ENCODE measurements around the gene ZNF473. TPM values are rescaled to one million over a fixed set of nuclear protein-coding genes. Genes with fewer than 3 reads are reported as not detected.

ZNF473 gene
- total RNA-seq, 1 experiment from 2014 or later = 14.0 TPM

DNA sequence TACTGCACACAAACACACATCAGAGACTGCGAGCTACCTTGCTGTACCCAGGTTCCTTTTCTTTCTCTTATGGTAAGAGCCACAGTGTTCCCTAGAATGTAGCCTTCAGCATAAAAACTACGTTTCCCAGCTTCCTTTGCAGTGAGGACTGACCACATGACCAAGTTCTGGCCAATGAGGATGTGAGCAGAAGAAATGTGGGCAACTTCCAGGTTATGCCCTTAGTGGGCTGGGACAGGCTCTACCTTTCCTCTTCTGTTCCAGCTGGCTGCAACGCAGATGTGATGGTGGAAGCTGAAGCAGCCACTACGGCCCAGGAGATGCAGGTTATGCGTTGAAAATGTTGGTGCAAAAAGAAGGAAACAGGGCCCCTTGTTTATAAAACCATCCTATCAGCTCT lies 28.1 kb upstream of the ZNF473 start:
- peaks cover 73% of the 10 kb centered on the region for H3K36me3 ChIP-seq
- H3K27me3 ChIP-seq (replicated peaks) = no peaks in the 10 kb centered on the region
- no peak for DNase-seq (ENCODE audit: low read depth in 1 of 2, low spot score in 2 of 2)
- H3K27ac ChIP-seq = no peak overlapping the region
- no peaks in the 10 kb centered on the region for H3K4me1 ChIP-seq (replicated peaks)
- no peaks in the 10 kb centered on the region for H3K9me3 ChIP-seq (replicated peaks)
- H3K4me3 ChIP-seq = no peak overlapping the region

DNA sequence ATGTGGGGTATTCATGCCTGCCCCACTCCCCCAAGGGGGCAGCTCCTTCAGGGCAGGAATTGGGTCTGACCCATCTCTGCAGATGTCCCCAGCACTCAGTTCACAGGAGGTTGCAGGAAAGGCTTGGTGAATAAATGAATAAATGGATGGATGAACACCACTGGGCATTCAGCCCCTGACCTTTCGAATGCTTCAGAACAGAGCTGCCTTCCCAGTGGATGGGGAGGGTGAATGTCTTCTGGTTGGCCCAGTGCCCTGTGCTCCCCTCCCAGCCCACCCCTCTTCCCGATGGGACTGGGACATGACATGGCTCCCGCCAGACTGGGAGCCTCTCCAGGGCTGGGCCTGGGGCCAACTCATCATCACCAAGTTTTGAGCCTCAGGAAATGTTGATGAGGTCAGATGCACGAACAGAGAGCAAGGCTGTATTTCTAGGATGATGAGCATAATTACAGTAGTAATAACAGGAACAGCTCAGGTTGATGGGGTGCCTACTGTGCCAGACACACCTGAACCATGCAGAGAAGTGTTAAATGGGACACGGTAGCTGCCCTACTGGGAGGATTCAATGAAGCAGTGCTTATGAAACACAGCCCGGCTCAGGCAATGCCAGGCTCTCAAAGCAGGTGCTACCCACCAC lies 26.3 kb upstream of the ZNF473 start:
- no peak for DNase-seq (ENCODE audit: low read depth in 1 of 2, low spot score in 2 of 2)
- Histone ChIP-seq H3K27ac (no peak overlapping the region), H3K9me3 (replicated peaks) (no peaks in the 10 kb centered on the region), H3K36me3 (peaks cover 72% of the 10 kb centered on the region), H3K4me1 (replicated peaks) (peaks cover 9% of the 10 kb centered on the region), H3K4me3 (no peak overlapping the region), H3K27me3 (replicated peaks) (no peaks in the 10 kb centered on the region)

GRCh38 chr19:50000038-50000840 lies 25.6 kb upstream of the ZNF473 start:
- Histone ChIP-seq H3K9me3 (replicated peaks) (no peaks in the 10 kb centered on the region), H3K27ac (no peak overlapping the region), H3K4me3 (no peak overlapping the region), H3K4me1 (replicated peaks) (peaks cover 11% of the 10 kb centered on the region), H3K36me3 (peaks cover 69% of the 10 kb centered on the region), H3K27me3 (replicated peaks) (no peaks in the 10 kb centered on the region)
- no peak for DNase-seq (ENCODE audit: low read depth in 1 of 2, low spot score in 2 of 2)

GRCh38 chr19:50000841-50001557 lies 24.8 kb upstream of the ZNF473 start:
- H3K27me3 ChIP-seq (replicated peaks) = no peaks in the 10 kb centered on the region
- DNase-seq (ENCODE audit: low read depth in 1 of 2, low spot score in 2 of 2) = no peak
- peaks cover 11% of the 10 kb centered on the region for H3K4me1 ChIP-seq (replicated peaks)
- H3K36me3 ChIP-seq = peaks cover 65% of the 10 kb centered on the region
- H3K4me3 ChIP-seq = no peak overlapping the region
- H3K9me3 ChIP-seq (replicated peaks) = no peaks in the 10 kb centered on the region
- H3K27ac ChIP-seq = no peak overlapping the region

DNA sequence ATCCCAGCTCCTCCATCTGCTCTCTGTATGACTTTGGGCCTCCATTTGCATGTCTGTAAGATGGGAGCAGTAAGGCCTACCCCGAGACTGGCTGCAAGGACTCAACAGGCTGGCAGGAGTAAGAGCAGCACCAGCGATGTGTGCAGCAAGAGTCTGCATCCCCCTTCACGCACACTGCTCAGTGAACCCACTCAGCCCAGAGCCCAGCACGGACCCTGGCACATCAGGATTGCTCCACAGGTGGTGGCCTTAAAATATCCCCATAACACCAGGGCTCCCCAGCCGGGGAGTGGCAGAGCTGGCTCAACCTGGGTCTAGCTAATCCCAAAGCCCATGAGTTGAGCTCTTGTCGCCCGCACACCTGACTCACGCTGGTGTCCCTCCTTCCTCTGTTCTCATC lies 24.0 kb upstream of the ZNF473 start:
- H3K27me3 ChIP-seq (replicated peaks) = no peaks in the 10 kb centered on the region
- peaks cover 11% of the 10 kb centered on the region for H3K4me1 ChIP-seq (replicated peaks)
- peaks cover 60% of the 10 kb centered on the region for H3K36me3 ChIP-seq
- no peak for DNase-seq (ENCODE audit: low read depth in 1 of 2, low spot score in 2 of 2)
- no peaks in the 10 kb centered on the region for H3K9me3 ChIP-seq (replicated peaks)
- H3K4me3 ChIP-seq = no peak overlapping the region
- no peak overlapping the region for H3K27ac ChIP-seq

DNA sequence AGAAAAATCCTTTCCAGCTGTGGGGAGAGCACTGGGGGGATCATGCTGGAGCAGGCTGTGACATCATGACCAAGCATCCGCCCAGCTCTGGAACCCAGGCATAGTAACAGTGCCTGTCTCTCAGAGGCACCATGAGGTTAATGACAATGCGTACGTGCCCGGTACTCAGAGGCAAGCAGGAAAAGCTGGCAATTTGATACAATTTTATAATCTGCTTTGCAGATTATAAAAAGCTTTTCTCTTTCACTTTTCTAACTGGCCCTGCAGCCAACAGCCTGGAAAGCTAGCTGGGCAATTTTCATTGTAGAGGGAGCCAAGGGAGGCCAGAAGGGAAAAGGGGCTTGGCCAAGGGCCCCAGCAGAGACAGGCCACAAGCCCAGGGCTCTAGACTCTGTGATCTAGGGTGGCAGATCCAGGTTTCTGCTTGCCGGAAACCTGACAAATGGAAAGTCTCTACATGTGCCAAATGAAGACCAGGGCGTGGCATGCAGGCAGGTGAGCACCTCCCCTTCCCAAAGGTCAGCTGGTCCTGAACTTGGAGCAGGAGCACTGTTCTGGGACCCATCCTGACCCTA lies 23.3 kb upstream of the ZNF473 start:
- Histone ChIP-seq H3K4me3 (no peak overlapping the region), H3K4me1 (replicated peaks) (peaks cover 11% of the 10 kb centered on the region), H3K27me3 (replicated peaks) (no peaks in the 10 kb centered on the region), H3K27ac (no peak overlapping the region), H3K36me3 (peaks cover 62% of the 10 kb centered on the region), H3K9me3 (replicated peaks) (no peaks in the 10 kb centered on the region)
- DNase-seq (ENCODE audit: low read depth in 1 of 2, low spot score in 2 of 2) = no peak

GRCh38 chr19:50003254-50003788 lies 22.5 kb upstream of the ZNF473 start:
- peaks cover 11% of the 10 kb centered on the region for H3K4me1 ChIP-seq (replicated peaks)
- no peaks in the 10 kb centered on the region for H3K9me3 ChIP-seq (replicated peaks)
- H3K36me3 ChIP-seq = peaks cover 62% of the 10 kb centered on the region
- no peak for DNase-seq (ENCODE audit: low read depth in 1 of 2, low spot score in 2 of 2)
- no peak overlapping the region for H3K27ac ChIP-seq
- no peaks in the 10 kb centered on the region for H3K27me3 ChIP-seq (replicated peaks)
- no peak overlapping the region for H3K4me3 ChIP-seq

DNA sequence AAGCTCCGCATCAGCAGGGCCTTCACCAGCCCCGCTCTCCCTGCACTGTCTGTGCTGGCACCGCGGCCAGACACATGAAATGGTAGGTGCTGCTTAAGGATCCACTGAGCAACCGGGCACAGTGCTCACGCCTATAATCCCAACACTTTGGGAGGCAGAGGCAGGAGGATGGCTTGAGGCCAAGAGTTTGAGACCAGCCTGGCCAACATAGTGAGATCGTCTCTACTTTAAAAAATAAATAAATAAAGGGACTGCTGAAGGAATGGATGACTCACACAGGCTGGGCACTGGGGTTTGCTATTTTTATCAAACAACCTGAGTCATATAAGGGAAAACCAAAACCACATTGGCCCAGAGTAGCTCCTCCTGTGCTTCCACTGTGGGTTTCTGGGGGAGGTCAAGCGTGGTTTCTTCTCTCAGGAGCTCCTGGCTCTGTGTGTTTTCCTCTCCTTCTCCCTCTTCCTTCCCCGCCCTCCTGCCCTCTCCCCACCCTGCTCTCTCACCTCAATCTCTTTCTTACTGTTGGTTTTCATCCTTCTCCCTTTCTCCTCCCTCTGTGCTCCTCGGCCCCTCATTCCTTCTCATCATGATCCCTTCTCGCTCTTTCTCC lies 21.9 kb upstream of the ZNF473 start:
- Histone ChIP-seq H3K27me3 (replicated peaks) (no peaks in the 10 kb centered on the region), H3K27ac (peak overlapping the region; percentile 28), H3K4me1 (replicated peaks) (peaks cover 11% of the 10 kb centered on the region), H3K4me3 (no peak overlapping the region), H3K36me3 (peaks cover 68% of the 10 kb centered on the region), H3K9me3 (replicated peaks) (no peaks in the 10 kb centered on the region)
- peak; percentile 81 to 85 for DNase-seq (ENCODE audit: low read depth in 1 of 2, low spot score in 2 of 2)

DNA sequence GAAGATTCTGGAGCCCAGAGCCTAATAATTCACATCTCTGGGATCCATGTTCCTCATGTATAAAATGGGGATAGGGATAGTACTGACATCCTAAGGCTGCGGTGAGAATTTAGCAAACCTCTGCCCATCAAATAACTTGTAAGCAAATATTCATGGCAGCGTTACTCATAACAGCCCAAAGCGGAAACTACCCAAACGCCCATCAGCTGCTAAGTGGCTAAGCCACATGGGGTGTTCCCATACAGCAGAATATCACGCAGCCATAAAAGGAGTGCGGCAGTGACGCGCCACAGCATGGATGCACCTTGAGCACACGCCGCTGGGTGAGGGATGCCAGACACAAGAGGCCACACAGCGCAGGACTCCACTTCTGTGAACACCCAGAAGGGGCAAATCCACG lies 20.4 kb upstream of the ZNF473 start:
- Histone ChIP-seq H3K4me3 (no peak overlapping the region), H3K4me1 (replicated peaks) (peaks cover 11% of the 10 kb centered on the region), H3K27me3 (replicated peaks) (no peaks in the 10 kb centered on the region), H3K36me3 (peaks cover 58% of the 10 kb centered on the region), H3K9me3 (replicated peaks) (no peaks in the 10 kb centered on the region), H3K27ac (no peak overlapping the region)
- no peak for DNase-seq (ENCODE audit: low read depth in 1 of 2, low spot score in 2 of 2)

GRCh38 chr19:50007170-50007569 lies 18.6 kb upstream of the ZNF473 start:
- H3K36me3 ChIP-seq = peaks cover 49% of the 10 kb centered on the region
- H3K9me3 ChIP-seq (replicated peaks) = no peaks in the 10 kb centered on the region
- H3K4me1 ChIP-seq (replicated peaks) = peaks cover 11% of the 10 kb centered on the region
- H3K27me3 ChIP-seq (replicated peaks) = no peaks in the 10 kb centered on the region
- DNase-seq (ENCODE audit: low read depth in 1 of 2, low spot score in 2 of 2) = no peak
- H3K27ac ChIP-seq = no peak overlapping the region
- no peak overlapping the region for H3K4me3 ChIP-seq

GRCh38 chr19:50007947-50008346 lies 17.9 kb upstream of the ZNF473 start:
- H3K9me3 ChIP-seq (replicated peaks) = no peaks in the 10 kb centered on the region
- no peaks in the 10 kb centered on the region for H3K27me3 ChIP-seq (replicated peaks)
- no peak overlapping the region for H3K27ac ChIP-seq
- H3K36me3 ChIP-seq = peaks cover 49% of the 10 kb centered on the region
- H3K4me3 ChIP-seq = no peak overlapping the region
- peaks cover 11% of the 10 kb centered on the region for H3K4me1 ChIP-seq (replicated peaks)
- DNase-seq (ENCODE audit: low read depth in 1 of 2, low spot score in 2 of 2) = no peak

- Histone ChIP-seq H3K9me3 (replicated peaks) (no peaks in the 10 kb centered on the region), H3K4me1 (replicated peaks) (peaks cover 10% of the 10 kb centered on the region), H3K27ac (no peak overlapping the region), H3K36me3 (peaks cover 49% of the 10 kb centered on the region), H3K4me3 (no peak overlapping the region), H3K27me3 (replicated peaks) (no peaks in the 10 kb centered on the region)
- no peak for DNase-seq (ENCODE audit: low read depth in 1 of 2, low spot score in 2 of 2)
These were observed 17.3 kb upstream of the ZNF473 start for GRCh38 chr19:50008532-50008931.

GRCh38 chr19:50016225-50016807 lies 9.5 kb upstream of the ZNF473 start:
- H3K4me3 ChIP-seq = no peak overlapping the region
- H3K4me1 ChIP-seq (replicated peaks) = peaks cover 8% of the 10 kb centered on the region
- no peak for DNase-seq (ENCODE audit: low read depth in 1 of 2, low spot score in 2 of 2)

More at GRCh38 chr19:50016225-50016807, 9.5 kb upstream of the ZNF473 start:
- Histone ChIP-seq H3K27me3 (replicated peaks) (no peaks in the 10 kb centered on the region), H3K36me3 (peaks cover 75% of the 10 kb centered on the region), H3K9me3 (replicated peaks) (no peaks in the 10 kb centered on the region), H3K27ac (no peak overlapping the region)

Data from SJSA1 (cell line).